Skeletal muscle cell (primary cell): ENCODE results near the gene TBC1D4.

Experiments
- DNase-seq: peaks from one replicate; pipeline ENCODE4 v3.0.0-alpha.2; 2010; ENCODE audit warnings: low read depth
- H3K4me3 ChIP-seq: 2 replicates; pipeline ENCODE4 v1.5.1; 2011; ENCODE audit warnings: low read depth, mild to moderate bottlenecking, control low read depth, low read length, moderate library complexity

Gene TBC1D4, protein sequence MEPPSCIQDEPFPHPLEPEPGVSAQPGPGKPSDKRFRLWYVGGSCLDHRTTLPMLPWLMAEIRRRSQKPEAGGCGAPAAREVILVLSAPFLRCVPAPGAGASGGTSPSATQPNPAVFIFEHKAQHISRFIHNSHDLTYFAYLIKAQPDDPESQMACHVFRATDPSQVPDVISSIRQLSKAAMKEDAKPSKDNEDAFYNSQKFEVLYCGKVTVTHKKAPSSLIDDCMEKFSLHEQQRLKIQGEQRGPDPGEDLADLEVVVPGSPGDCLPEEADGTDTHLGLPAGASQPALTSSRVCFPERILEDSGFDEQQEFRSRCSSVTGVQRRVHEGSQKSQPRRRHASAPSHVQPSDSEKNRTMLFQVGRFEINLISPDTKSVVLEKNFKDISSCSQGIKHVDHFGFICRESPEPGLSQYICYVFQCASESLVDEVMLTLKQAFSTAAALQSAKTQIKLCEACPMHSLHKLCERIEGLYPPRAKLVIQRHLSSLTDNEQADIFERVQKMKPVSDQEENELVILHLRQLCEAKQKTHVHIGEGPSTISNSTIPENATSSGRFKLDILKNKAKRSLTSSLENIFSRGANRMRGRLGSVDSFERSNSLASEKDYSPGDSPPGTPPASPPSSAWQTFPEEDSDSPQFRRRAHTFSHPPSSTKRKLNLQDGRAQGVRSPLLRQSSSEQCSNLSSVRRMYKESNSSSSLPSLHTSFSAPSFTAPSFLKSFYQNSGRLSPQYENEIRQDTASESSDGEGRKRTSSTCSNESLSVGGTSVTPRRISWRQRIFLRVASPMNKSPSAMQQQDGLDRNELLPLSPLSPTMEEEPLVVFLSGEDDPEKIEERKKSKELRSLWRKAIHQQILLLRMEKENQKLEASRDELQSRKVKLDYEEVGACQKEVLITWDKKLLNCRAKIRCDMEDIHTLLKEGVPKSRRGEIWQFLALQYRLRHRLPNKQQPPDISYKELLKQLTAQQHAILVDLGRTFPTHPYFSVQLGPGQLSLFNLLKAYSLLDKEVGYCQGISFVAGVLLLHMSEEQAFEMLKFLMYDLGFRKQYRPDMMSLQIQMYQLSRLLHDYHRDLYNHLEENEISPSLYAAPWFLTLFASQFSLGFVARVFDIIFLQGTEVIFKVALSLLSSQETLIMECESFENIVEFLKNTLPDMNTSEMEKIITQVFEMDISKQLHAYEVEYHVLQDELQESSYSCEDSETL (N-terminal part only)

DNA sequence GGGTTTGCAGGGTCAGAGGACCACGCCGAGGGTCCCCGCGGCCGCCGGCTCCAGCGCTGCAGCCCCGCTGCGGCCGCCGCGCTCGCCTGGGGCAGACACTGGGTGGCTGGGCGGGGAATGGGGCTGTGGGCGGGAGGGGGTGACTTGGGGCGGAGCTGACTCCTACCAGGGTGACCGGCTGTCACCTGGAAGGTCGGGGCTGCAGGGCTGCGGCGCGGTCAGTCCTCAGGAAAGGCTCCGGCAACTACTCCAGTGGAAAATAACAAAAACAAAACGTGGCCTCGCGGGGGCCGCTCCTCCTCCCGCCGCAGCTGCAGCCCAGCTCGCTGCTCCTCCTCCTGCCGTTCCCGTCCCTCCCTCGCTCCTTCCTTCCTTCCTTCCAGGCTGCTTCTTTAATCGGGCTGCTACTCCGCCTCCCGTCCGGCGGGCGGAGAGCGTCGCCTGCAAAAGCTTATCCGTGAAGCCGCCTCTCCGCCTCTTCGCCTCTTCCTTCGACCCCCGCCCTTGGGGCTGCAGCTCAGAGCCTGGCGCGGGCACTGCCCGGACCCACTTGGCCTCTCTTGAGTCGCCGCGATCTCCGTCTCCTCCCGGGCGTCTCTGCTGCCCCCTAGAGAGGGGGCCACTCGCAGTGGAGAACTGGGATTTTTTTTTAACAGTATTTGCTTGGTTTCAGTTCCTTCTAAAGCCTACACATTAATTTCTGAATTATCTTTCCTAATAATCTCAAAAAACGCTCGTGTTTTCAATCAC is at the start of gene TBC1D4:
TBC1D4 (minus strand) TSS at position 100 of the 750 bp plus-strand sequence. CDS start 402 bp downstream, outside the sequence.
- H3K4me3 ChIP-seq, result peak within 1 kb of the TSS; percentile 78
- DNase-seq, result peak; percentile 79

DNA sequence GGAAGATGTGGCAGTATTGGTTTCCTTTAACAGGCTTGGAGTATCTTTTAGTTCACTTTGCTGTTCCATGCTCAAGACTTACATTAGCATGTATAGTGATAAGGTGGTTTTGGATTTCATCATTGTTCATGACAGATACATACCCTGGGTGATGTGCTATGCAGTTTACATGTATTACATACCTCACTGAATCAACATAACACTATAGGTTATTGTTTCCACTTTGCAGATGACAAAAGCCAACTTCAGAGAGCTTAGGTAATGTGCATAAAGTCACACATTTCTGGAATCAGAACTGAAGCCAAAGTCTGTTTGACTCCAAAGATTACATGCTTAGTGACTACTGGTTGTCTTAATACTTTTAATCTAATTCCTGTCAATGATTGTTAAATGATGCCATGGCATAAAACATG is 48.6 kb upstream of the TBC1D4 start:
- DNase-seq, result no peak
- no peak overlapping the region for H3K4me3 ChIP-seq

DNA sequence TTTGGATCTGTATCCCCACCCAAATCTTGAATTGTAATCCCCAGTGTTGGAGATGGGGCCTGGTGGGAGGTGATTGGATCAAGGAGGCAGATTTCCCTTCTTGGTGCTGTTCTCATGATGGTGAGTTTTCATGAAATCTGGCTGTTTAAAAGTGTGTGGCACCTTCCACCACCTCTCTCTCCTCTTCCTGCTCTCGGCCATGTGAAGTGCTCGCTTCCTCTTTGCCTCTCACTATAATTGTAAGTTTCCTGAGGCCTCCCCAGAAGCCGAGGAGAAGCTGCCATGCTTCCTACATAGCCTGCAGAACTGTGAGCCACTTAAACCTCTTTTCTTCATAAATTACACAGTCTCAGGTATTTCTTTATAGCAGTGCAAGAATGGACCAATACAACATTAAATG is 40.0 kb upstream of the TBC1D4 start:
- no peak for DNase-seq
- no peak overlapping the region for H3K4me3 ChIP-seq

DNA sequence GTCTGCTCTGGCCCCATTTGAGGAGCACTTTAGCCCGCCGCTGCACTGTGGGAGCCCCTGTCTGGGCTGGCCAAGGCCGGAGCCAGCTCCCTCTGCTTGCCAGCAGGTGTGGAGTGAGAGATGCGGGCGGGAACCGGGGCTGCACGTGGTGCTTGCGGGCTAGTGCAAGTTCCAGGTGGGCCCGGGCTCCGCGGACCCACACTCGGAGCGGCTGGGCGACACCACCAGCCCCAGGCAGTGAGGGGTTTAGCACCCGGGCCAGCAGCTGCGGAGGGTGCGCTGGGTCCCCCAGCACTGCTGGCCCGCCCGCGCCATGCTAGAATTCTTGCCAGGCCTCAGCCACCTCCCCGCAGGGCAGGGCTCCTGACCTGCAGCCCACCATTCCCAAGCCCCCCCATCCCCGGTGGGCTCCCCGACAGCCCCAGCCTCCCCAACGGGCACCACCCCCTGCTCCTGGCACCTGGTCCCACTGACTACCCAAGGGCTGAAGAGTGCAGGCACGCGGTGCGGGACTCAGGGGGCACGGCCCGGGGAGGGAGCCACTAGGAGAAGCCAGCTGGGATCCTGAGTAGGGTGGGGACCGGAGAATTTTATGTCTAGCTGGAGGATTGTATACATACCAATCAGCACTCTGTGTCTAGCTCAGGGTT is 36.6 kb upstream of the TBC1D4 start:
- H3K4me3 ChIP-seq, result no peak overlapping the region

DNA sequence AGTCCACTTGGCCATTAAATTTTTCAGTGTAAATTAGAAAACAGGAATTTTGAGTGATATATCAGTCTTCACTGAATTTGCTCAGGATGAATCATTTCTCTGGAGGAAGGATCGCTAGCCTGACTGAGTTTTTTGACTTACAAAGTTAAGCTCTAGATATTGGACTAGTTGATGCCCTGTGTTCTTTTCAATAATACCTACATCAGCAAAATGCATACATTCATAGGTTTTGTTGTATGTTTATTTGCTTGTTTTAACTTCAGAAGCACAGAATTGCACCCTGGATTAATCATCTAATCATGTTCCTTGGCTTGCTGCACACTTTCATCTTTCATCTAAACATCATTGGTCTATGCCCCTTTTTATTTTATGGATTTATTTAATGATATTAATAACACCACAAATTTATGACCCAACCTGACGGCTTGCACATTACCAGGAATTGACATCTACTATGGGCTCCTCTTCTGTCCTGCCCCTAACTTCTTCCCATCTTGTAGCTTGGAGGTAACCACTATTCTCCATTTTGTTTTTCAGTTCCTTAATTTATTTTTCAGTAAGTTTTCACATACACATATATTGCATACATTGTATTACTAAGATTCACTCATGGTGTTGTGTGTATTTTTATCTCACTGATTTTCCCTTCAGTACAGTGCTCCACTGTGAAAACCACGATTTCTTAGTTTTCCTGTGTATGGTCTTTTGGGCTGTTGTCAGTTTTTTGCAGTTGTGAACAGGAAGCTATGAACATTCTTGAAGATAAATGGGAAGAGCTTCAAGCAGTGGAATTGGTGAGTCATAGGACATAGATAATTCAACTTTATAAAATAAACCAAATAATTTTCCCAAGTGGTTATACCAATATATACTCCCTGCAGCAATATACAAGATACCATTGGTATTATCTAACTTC is 32.4 kb upstream of the TBC1D4 start:
- no peak for DNase-seq

More for the DNA sequence above, 36.6 kb upstream of the TBC1D4 start:
- DNase-seq, result no peak

DNA sequence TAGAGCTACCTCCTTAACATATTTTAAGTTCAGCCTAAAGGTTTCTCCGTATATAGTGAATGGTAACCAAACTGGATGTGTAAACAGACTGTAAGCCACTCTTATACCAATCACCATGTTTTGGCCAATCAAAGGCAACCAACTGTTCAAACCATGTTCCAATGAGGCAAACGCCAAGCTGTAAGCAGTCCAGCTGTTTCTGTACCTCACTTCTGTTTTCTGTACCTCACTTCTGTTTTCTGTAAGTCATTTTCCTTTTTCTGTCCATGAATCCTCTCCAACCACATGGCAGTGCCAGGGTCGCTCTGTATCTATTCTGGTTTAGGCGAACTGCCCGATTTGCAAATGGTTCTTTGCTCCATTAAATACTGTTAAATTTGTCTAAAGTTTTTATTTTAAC is 31.3 kb upstream of the TBC1D4 start:
- no peak overlapping the region for H3K4me3 ChIP-seq
- no peak for DNase-seq

More for the DNA sequence above, 32.4 kb upstream of the TBC1D4 start:
- H3K4me3 ChIP-seq, result no peak overlapping the region

DNA sequence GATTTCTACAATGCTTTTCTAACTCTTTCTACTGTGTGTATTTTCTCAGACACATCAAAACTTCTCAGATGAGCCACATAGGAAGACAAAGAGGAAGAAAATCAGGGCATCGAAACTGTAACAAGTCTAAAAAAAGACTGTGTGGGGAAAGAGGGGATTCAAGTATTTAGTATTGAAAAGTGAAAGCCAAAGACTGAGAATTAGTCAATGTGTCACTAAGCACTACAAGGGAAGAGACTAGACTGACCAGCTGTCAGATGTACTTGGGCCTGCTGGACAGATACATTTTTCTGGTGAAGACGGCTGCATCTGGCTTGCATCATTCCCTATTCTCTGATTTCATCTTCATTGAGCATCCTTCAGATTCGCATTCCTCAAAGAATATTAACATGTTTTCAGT is 30.3 kb upstream of the TBC1D4 start:
- no peak overlapping the region for H3K4me3 ChIP-seq
- peak; percentile 22 for DNase-seq

DNA sequence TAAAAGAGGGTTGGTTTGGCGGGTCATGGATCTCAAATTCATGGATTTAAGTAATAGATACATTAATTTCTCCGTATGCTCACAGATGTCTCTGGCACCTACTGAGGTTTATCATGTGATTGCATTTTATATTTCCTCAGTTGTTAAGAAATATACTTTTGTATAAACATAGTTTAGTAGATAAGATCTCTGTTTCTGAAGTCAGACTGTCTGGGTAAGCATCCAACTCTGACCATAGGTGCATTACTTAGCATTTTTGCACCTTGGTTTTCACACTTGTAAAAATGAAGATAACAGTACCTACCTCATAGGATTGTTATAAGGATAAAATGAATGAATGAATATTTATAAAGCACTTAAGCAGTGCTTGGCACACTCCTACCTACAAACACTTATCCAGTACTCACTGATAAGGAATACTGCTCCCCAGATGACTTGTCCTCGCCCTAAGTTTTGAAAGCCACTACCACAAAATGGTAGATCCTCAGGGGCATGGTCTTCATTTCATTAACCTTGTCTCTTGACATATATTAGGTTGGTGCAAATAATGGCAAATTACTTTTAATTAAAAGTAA is 29.2 kb upstream of the TBC1D4 start:
- H3K4me3 ChIP-seq, result no peak overlapping the region
- no peak for DNase-seq

DNA sequence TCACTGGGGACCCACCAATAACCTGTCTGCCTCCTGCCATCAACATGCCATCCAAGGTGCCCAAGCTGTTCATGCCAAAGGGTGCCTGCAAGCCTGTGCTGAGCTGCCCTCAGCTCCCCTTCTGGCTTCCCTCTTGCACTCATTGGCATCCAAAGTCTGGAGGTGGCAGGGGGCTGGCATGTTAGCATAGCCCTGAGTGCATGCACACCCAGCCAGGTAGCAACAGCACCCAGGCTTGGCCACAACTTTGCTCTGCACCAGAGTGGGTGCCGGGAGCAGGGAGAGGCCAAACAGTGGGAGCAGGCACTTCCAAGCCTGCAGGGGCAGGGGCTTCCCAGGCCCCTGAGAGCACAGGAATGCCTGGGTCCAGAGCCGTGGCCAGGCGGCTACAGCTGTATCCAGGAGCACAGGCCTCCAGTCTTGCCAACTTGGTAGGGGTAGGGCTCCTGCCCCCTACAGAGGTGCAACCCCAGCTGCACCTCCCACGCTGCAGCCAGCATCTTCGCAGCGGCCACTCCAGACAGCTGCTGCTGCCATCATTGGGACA is 26.1 kb upstream of the TBC1D4 start:
- no peak for DNase-seq
- no peak overlapping the region for H3K4me3 ChIP-seq

DNA sequence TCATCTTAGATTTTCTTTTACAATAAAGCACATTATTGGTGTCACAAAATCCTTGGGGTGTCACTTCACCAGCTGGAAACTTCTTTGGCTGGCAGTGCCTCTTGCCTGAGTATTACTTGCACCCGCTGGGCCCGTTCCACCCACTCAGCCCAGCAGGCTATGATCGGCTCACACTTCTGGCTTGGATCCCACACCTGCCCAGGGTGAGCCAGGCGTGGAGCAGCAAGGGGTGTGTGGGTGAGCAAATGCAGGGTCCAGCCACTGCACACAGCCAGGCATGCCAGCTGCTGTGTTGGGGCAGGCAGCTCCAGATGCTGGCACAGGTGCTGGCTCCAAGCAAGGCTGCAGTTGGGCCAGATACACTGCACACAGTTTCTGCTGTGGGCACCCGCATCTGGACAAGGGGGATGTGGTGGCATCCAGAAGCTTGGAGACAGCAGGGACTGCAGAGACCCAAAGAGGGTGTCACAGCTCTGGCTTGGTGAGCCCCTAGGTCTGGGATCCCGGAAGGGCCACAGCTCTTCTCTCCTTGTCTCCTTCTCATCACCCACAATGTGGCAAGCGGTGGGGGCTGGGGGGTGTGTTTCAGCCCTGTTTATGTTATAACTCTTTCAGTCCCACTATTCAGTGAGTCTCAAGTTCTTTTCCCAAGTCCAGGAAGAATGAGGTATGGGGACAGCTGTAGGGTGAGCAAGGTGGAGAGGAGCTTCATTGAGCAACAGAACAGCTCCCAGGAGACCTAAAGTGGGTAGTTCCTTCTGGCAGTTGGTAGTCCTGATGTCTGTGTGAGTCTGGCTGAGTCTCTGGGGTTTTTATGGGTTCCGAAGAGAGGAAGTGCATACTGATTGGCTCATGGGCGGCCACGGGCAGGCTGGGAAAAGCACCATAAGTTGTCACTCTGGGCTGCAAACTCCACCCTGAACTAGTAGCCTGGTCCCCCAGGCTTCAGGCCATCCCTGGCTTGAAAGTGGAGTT is 25.3 kb upstream of the TBC1D4 start:
- no peak overlapping the region for H3K4me3 ChIP-seq
- no peak for DNase-seq

DNA sequence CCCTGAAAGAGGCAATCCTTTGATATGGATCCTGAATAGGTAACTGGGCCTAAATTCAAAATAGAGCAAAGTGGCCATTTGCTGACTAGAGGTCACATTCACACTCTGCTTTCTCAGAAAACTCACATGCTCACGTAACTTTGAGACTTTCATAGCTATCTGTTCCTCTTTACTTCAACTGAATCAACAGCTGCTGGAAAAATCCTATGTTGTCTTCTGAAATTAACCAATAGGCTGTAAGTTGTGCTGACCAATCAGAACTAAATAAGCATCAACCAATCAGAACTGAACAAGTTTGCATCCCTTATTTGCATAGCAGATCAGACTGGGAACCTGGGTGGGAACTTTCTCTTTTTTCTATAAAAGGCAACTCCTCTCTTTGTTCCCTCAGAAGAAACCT is 24.0 kb upstream of the TBC1D4 start:
- no peak for DNase-seq
- no peak overlapping the region for H3K4me3 ChIP-seq

DNA sequence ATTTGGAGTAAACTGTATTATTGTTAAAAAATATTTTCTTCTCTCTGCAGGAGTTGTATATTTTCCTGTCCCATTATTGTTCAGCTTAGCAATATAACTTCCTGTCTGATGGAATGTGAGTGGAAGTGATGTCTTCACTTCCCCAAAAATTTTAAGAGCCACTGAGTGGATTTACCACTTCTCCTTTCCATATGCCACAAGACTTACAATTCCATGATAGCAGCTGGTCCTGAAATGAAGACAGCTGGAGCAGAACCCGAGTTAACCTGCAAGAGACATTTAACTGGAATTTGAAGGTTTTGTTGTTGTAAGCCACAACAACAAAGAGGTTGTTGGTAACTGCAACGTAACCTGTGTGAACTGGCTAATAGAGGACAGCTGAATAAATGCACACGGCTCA is 23.4 kb upstream of the TBC1D4 start:
- no peak for DNase-seq
- no peak overlapping the region for H3K4me3 ChIP-seq

DNA sequence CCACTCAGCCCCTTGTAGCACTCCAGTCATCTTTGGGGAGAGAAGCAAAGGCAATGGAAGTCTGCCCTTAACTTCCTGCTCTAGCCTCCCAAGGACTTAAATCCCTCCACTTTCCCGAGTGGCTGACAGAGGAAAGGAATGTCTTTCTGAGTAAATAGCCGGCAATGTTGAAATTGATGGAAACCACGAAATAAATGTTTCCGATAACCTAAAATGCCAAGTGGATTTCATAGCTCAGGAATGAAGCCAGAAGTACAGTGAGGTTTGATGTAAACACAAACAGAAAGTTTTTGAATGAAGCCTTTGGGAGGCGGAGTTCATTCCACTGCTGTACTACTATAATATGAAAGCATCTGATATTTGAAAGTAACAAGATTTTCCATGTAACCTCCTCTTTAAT is 14.0 kb upstream of the TBC1D4 start:
- no peak for DNase-seq

DNA sequence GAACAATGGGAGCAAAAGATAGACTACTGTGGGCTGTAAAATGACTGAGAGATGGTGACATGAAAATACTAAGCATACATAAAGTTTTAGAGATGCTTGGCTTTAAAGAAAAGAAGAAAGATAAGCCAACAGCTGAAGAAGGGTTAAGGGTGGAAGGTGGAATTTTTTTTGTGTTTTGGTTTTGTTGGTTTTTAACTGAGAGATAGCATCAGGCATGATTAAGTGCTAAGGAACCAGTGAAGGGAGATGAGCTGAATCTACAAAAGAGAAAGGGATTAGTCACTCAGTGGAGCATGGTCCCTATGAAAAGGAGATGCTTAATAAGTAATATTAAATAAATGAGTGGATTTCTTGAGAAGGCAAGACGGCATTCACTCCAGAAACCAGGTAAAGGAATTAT is 12.5 kb upstream of the TBC1D4 start:
- no peak for DNase-seq
- no peak overlapping the region for H3K4me3 ChIP-seq

More for the DNA sequence above, 14.0 kb upstream of the TBC1D4 start:
- no peak overlapping the region for H3K4me3 ChIP-seq

DNA sequence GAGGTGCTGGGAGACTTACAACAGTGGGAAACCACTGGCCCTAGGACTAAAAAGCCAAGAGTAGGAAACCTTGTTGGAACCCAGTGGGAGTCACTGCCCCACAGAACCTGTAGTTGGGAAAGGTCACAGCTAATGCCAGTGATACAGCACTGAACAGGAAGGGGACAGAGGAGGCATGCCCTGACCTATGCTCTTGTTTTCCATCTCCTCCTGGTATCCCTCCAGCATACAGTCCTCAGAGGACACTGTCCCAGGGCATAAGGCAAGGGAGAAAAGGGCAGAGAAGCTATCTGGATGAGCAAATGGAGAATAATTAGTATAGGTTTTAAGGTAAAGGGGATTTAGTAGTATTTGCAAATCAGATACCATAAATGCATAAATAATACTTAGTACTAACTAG is 11.2 kb upstream of the TBC1D4 start:
- H3K4me3 ChIP-seq, result no peak overlapping the region
- DNase-seq, result no peak

DNA sequence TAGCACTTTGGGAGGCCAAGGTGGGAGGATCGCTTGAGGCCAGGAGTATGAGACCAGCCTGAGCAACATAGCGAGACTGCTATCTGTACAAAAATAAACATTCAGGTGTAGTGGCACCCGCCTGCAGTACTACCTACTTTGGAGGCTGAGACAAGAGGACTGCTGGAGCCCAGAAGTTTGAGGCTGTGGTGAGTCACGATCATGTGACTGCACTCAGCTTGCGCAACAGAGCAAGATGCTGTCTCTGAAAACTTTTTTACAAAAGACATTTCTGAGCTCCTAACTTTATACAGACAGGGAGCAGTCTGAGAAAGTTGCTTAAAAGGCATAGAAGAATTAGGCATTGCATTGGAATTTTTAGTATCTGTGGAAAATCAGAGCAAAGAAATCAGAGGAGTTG is 10.4 kb upstream of the TBC1D4 start:
- no peak overlapping the region for H3K4me3 ChIP-seq
- no peak for DNase-seq
